ENCODE results near the gene SNAP91. TPM values are rescaled to one million over a fixed set of nuclear protein-coding genes. Genes with fewer than 3 reads are reported as not detected.

SNAP91 gene
- total and polyA plus RNA-seq, 5 donors from 2014 or later, result not detected

- ATAC-seq (ENCODE audit: low read depth in 2 of 2), result no peak
- Histone ChIP-seq H3K4me1 (ENCODE audit: control insufficient read depth, insufficient read depth, low read length, poor library complexity, severe bottlenecking) (no peaks in the 10 kb centered on the region), H3K36me3 (ENCODE audit: control insufficient read depth, insufficient read depth, low read length) (no peaks in the 10 kb centered on the region), H3K9me3 (ENCODE audit: control insufficient read depth in 2 of 2, low read length in 2 of 2) (no peaks in the 10 kb centered on the region), H3K4me3 (ENCODE audit: low read depth, low read length) (no peak overlapping the region), H3K27ac (ENCODE audit: insufficient read depth, low read length, poor library complexity, severe bottlenecking) (no peak overlapping the region), H3K27me3 (ENCODE audit: control insufficient read depth, insufficient read depth, low read length) (no peaks in the 10 kb centered on the region)
- H3K27me3 Mint-ChIP-seq, result no peaks in the 10 kb centered on the region
- H3K36me3 Mint-ChIP-seq, result no peaks in the 10 kb centered on the region
- H3K9me3 Mint-ChIP-seq, result peaks cover 2 to 6% (median 4%) of the 10 kb centered on the region in 7 donors
- no peaks in the 10 kb centered on the region for H3K4me1 Mint-ChIP-seq
- H3K4me3 Mint-ChIP-seq, result no peak overlapping the region
- H3K27ac Mint-ChIP-seq, result no peak overlapping the region
- no peak for DNase-seq
Measured at GRCh38 chr6:83729871-83730270, 21.0 kb upstream of the SNAP91 start.

GRCh38 chr6:83722876-83723275, 14.0 kb upstream of the SNAP91 start:
- no peak overlapping the region for H3K27ac Mint-ChIP-seq
- ATAC-seq (ENCODE audit: low read depth in 2 of 2), result no peak
- H3K36me3 Mint-ChIP-seq, result no peaks in the 10 kb centered on the region

GRCh38 chr6:83717809-83718208, 8.9 kb upstream of the SNAP91 start:
- Mint-ChIP-seq H3K27ac (no peak overlapping the region), H3K4me3 (no peak overlapping the region), H3K27me3 (no peaks in the 10 kb centered on the region), H3K36me3 (no peaks in the 10 kb centered on the region), H3K9me3 (peaks cover 0 to 3% (median 0%) of the 10 kb centered on the region in 7 donors), H3K4me1 (no peaks in the 10 kb centered on the region)
- Histone ChIP-seq H3K4me3 (ENCODE audit: low read depth, low read length) (no peak overlapping the region), H3K9me3 (ENCODE audit: control insufficient read depth in 2 of 2, low read length in 2 of 2) (no peaks in the 10 kb centered on the region), H3K27me3 (ENCODE audit: control insufficient read depth, insufficient read depth, low read length) (no peaks in the 10 kb centered on the region), H3K36me3 (ENCODE audit: control insufficient read depth, insufficient read depth, low read length) (no peaks in the 10 kb centered on the region), H3K27ac (ENCODE audit: insufficient read depth, low read length, poor library complexity, severe bottlenecking) (no peak overlapping the region), H3K4me1 (ENCODE audit: control insufficient read depth, insufficient read depth, low read length, poor library complexity, severe bottlenecking) (no peaks in the 10 kb centered on the region)
- DNase-seq (no peak), ATAC-seq (ENCODE audit: low read depth in 2 of 2) (no peak)

More at GRCh38 chr6:83722876-83723275, 14.0 kb upstream of the SNAP91 start:
- no peaks in the 10 kb centered on the region for H3K9me3 ChIP-seq (ENCODE audit: control insufficient read depth in 2 of 2, low read length in 2 of 2)
- no peak overlapping the region for H3K4me3 ChIP-seq (ENCODE audit: low read depth, low read length)
- no peaks in the 10 kb centered on the region for H3K27me3 ChIP-seq (ENCODE audit: control insufficient read depth, insufficient read depth, low read length)
- no peaks in the 10 kb centered on the region for H3K27me3 Mint-ChIP-seq
- no peaks in the 10 kb centered on the region for H3K4me1 Mint-ChIP-seq
- no peaks in the 10 kb centered on the region for H3K36me3 ChIP-seq (ENCODE audit: control insufficient read depth, insufficient read depth, low read length)
- no peak overlapping the region for H3K4me3 Mint-ChIP-seq
- no peaks in the 10 kb centered on the region for H3K4me1 ChIP-seq (ENCODE audit: control insufficient read depth, insufficient read depth, low read length, poor library complexity, severe bottlenecking)
- DNase-seq, result no peak
- H3K27ac ChIP-seq (ENCODE audit: insufficient read depth, low read length, poor library complexity, severe bottlenecking), result no peak overlapping the region
- peaks cover 0 to 5% (median 0%) of the 10 kb centered on the region in 7 donors for H3K9me3 Mint-ChIP-seq

GRCh38 chr6:83711958-83712357, 3.1 kb upstream of the SNAP91 start:
- DNase-seq, result no peak
- Histone ChIP-seq H3K4me1 (ENCODE audit: control insufficient read depth, insufficient read depth, low read length, poor library complexity, severe bottlenecking) (no peaks in the 10 kb centered on the region), H3K4me3 (ENCODE audit: low read depth, low read length) (no peak overlapping the region), H3K27ac (ENCODE audit: insufficient read depth, low read length, poor library complexity, severe bottlenecking) (no peak overlapping the region), H3K9me3 (ENCODE audit: control insufficient read depth in 2 of 2, low read length in 2 of 2) (peaks cover 0 to 8% of the 10 kb centered on the region in 2 experiments), H3K36me3 (ENCODE audit: control insufficient read depth, insufficient read depth, low read length) (no peaks in the 10 kb centered on the region), H3K27me3 (ENCODE audit: control insufficient read depth, insufficient read depth, low read length) (peaks cover 10% of the 10 kb centered on the region)
- Mint-ChIP-seq H3K27ac (no peak overlapping the region), H3K27me3 (peaks cover 34% of the 10 kb centered on the region), H3K9me3 (peaks cover 0 to 20% (median 3%) of the 10 kb centered on the region in 7 donors), H3K4me3 (no peak overlapping the region), H3K36me3 (no peaks in the 10 kb centered on the region), H3K4me1 (no peaks in the 10 kb centered on the region)
- ATAC-seq (ENCODE audit: low read depth in 2 of 2), result no peak

GRCh38 chr6:83709748-83710050, 798 bp upstream of the SNAP91 start:
- no peak overlapping the region for H3K4me3 Mint-ChIP-seq
- peaks cover 52% of the 10 kb centered on the region for H3K27me3 Mint-ChIP-seq

GRCh38 chr6:83708546-83708969, 343 bp downstream of the SNAP91 start:
- Mint-ChIP-seq H3K9me3 (peaks cover 0 to 20% (median 2%) of the 10 kb centered on the region in 7 donors), H3K36me3 (no peaks in the 10 kb centered on the region), H3K4me3 (no peak overlapping the region), H3K4me1 (no peaks in the 10 kb centered on the region), H3K27ac (no peak overlapping the region), H3K27me3 (peaks cover 56% of the 10 kb centered on the region)
- Histone ChIP-seq H3K27ac (ENCODE audit: insufficient read depth, low read length, poor library complexity, severe bottlenecking) (no peak overlapping the region), H3K4me3 (ENCODE audit: low read depth, low read length) (no peak overlapping the region), H3K4me1 (ENCODE audit: control insufficient read depth, insufficient read depth, low read length, poor library complexity, severe bottlenecking) (no peaks in the 10 kb centered on the region), H3K27me3 (ENCODE audit: control insufficient read depth, insufficient read depth, low read length) (peaks cover 16% of the 10 kb centered on the region), H3K9me3 (ENCODE audit: control insufficient read depth in 2 of 2, low read length in 2 of 2) (peaks cover 0 to 8% of the 10 kb centered on the region in 2 experiments), H3K36me3 (ENCODE audit: control insufficient read depth, insufficient read depth, low read length) (no peaks in the 10 kb centered on the region)
- no peak for ATAC-seq (ENCODE audit: low read depth in 2 of 2)
- no peak for DNase-seq

More at GRCh38 chr6:83709748-83710050, 798 bp upstream of the SNAP91 start:
- H3K4me1 ChIP-seq (ENCODE audit: control insufficient read depth, insufficient read depth, low read length, poor library complexity, severe bottlenecking), result no peaks in the 10 kb centered on the region
- ATAC-seq (ENCODE audit: low read depth in 2 of 2) (no peak), DNase-seq (no peak)
- Mint-ChIP-seq H3K27ac (no peak overlapping the region), H3K9me3 (peaks cover 0 to 20% (median 3%) of the 10 kb centered on the region in 7 donors), H3K36me3 (no peaks in the 10 kb centered on the region), H3K4me1 (no peaks in the 10 kb centered on the region)
- H3K27me3 ChIP-seq (ENCODE audit: control insufficient read depth, insufficient read depth, low read length), result peaks cover 16% of the 10 kb centered on the region
- no peaks in the 10 kb centered on the region for H3K36me3 ChIP-seq (ENCODE audit: control insufficient read depth, insufficient read depth, low read length)
- no peak overlapping the region for H3K4me3 ChIP-seq (ENCODE audit: low read depth, low read length)
- peaks cover 0 to 8% of the 10 kb centered on the region in 2 experiments for H3K9me3 ChIP-seq (ENCODE audit: control insufficient read depth in 2 of 2, low read length in 2 of 2)
- no peak overlapping the region for H3K27ac ChIP-seq (ENCODE audit: insufficient read depth, low read length, poor library complexity, severe bottlenecking)

GRCh38 chr6:83707829-83708545, 914 bp downstream of the SNAP91 start:
- peaks cover 16% of the 10 kb centered on the region for H3K27me3 ChIP-seq (ENCODE audit: control insufficient read depth, insufficient read depth, low read length)
- peaks cover 0 to 8% of the 10 kb centered on the region in 2 experiments for H3K9me3 ChIP-seq (ENCODE audit: control insufficient read depth in 2 of 2, low read length in 2 of 2)
- H3K4me1 Mint-ChIP-seq, result no peaks in the 10 kb centered on the region
- peaks cover 0 to 20% (median 2%) of the 10 kb centered on the region in 7 donors for H3K9me3 Mint-ChIP-seq
- ATAC-seq (ENCODE audit: low read depth in 2 of 2) (no peak), DNase-seq (no peak)
- H3K27me3 Mint-ChIP-seq, result peaks cover 56% of the 10 kb centered on the region
- H3K36me3 Mint-ChIP-seq, result no peaks in the 10 kb centered on the region
- no peak overlapping the region for H3K4me3 Mint-ChIP-seq
- no peak overlapping the region for H3K27ac ChIP-seq (ENCODE audit: insufficient read depth, low read length, poor library complexity, severe bottlenecking)
- H3K36me3 ChIP-seq (ENCODE audit: control insufficient read depth, insufficient read depth, low read length), result no peaks in the 10 kb centered on the region
- no peak overlapping the region for H3K4me3 ChIP-seq (ENCODE audit: low read depth, low read length)
- H3K27ac Mint-ChIP-seq, result no peak overlapping the region
- no peaks in the 10 kb centered on the region for H3K4me1 ChIP-seq (ENCODE audit: control insufficient read depth, insufficient read depth, low read length, poor library complexity, severe bottlenecking)

- Histone ChIP-seq H3K36me3 (ENCODE audit: control insufficient read depth, insufficient read depth, low read length) (no peaks in the 10 kb centered on the region), H3K27me3 (ENCODE audit: control insufficient read depth, insufficient read depth, low read length) (peaks cover 8% of the 10 kb centered on the region), H3K4me1 (ENCODE audit: control insufficient read depth, insufficient read depth, low read length, poor library complexity, severe bottlenecking) (no peaks in the 10 kb centered on the region), H3K4me3 (ENCODE audit: low read depth, low read length) (no peak overlapping the region), H3K9me3 (ENCODE audit: control insufficient read depth in 2 of 2, low read length in 2 of 2) (no peaks in the 10 kb centered on the region), H3K27ac (ENCODE audit: insufficient read depth, low read length, poor library complexity, severe bottlenecking) (no peak overlapping the region)
- no peak for ATAC-seq (ENCODE audit: low read depth in 2 of 2)
- H3K4me3 Mint-ChIP-seq, result no peak overlapping the region
- no peaks in the 10 kb centered on the region for H3K36me3 Mint-ChIP-seq
- H3K9me3 Mint-ChIP-seq, result peaks cover 0 to 6% (median 0%) of the 10 kb centered on the region in 7 donors
- no peak overlapping the region for H3K27ac Mint-ChIP-seq
- H3K4me1 Mint-ChIP-seq, result no peaks in the 10 kb centered on the region
- no peak for DNase-seq
- peaks cover 29% of the 10 kb centered on the region for H3K27me3 Mint-ChIP-seq
Measured at GRCh38 chr6:83702749-83703148, 6.2 kb downstream of the SNAP91 start.

Measured in CD4-positive, CD25-positive, alpha-beta regulatory T cell (primary cell).